IMR-90 (cell line): Measurements from ENCODE around the gene ASF1A. TPM values are rescaled to one million over a fixed set of nuclear protein-coding genes. Genes with fewer than 3 reads are reported as not detected.

Experiments used
- ATAC-seq: fragments of 200-7000 bp; cut with Tn5 transposase; 2 replicates; pipeline ENCODE4 v1.9.1; 2020; ENCODE audit warnings: low read depth, mild to moderate bottlenecking, moderate library complexity
- BruUV-seq: library from RNA; stranded (reverse); fragments of 400-500 nt; replicated peaks from 2 replicates; lab custom pipeline; 2021; lab: Mats Ljungman, UMichigan
- CTCF ChIA-PET: fragments of 300-600 bp; formaldehyde crosslinking; extraction: SDS; loops from one replicate; lab custom pipeline; 2021; ENCODE audit warnings: antibody characterized with exemption; lab: Yijun Ruan, JAX
- POLR2A ChIA-PET: fragments of 300-600 bp; sonication (Branson Sonifier 250); formaldehyde crosslinking; loops from one replicate; lab custom pipeline; 2022; ENCODE audit warnings: antibody characterized with exemption; ENCODE audit not compliant: unreplicated experiment; lab: Charles Lee
- DNase-seq: peaks from one replicate; pipeline ENCODE4 v3.0.0; 2013
- H2AFZ ChIP-seq: replicated peaks from 2 replicates; pipeline ENCODE3; 2013; ENCODE audit warnings: low read length, mild to moderate bottlenecking; ENCODE audit not compliant: poor library complexity
- H2AK5ac ChIP-seq: 2 replicates; pipeline ENCODE4 v1.6.1; 2013; ENCODE audit warnings: low read depth, low read length, inconsistent platforms
- H2AK9ac ChIP-seq: replicated peaks from 2 replicates; pipeline ENCODE3; 2013; ENCODE audit warnings: mild to moderate bottlenecking, low read depth, low read length, moderate library complexity; ENCODE audit not compliant: poor library complexity
- H2BK120ac ChIP-seq: 2 replicates; pipeline ENCODE4 v1.6.1; 2013; ENCODE audit warnings: low read depth, low read length, inconsistent platforms
- H2BK15ac ChIP-seq: 3 replicates; pipeline ENCODE4 v1.6.1; 2013; ENCODE audit warnings: low read depth, low read length, inconsistent platforms
- H2BK20ac ChIP-seq: 2 replicates; pipeline ENCODE4 v1.6.1; 2013; ENCODE audit warnings: low read depth, mild to moderate bottlenecking, inconsistent platforms, low read length, moderate library complexity
- H2BK5ac ChIP-seq: 2 replicates; pipeline ENCODE4 v1.6.1; 2013; ENCODE audit warnings: mild to moderate bottlenecking, low read depth, low read length, inconsistent platforms; ENCODE audit not compliant: poor library complexity, severe bottlenecking
- H3K14ac ChIP-seq: replicated peaks from 2 replicates; pipeline ENCODE4 v1.6.1; 2013; ENCODE audit warnings: low read depth, low read length, inconsistent platforms
- H3K18ac ChIP-seq: 2 replicates; pipeline ENCODE4 v1.6.1; 2013; ENCODE audit warnings: low read depth, low read length, control low read depth
- H3K23ac ChIP-seq: 2 replicates; pipeline ENCODE4 v1.6.1; 2013; ENCODE audit warnings: low read depth, low read length, inconsistent platforms
- H3K27ac ChIP-seq: 2 replicates; pipeline ENCODE4 v1.5.1; 2013; ENCODE audit warnings: mild to moderate bottlenecking, control low read depth, low read length; ENCODE audit not compliant: insufficient read depth
- H3K27me3 ChIP-seq: 2 replicates; pipeline ENCODE4 v1.6.1; 2013; ENCODE audit warnings: low read length; ENCODE audit not compliant: control insufficient read depth, insufficient read depth
- H3K36me3 ChIP-seq: 2 replicates; pipeline ENCODE4 v1.6.1; 2013; ENCODE audit warnings: low read length, mixed read lengths; ENCODE audit not compliant: control insufficient read depth, insufficient read depth
- H3K4ac ChIP-seq: 2 replicates; pipeline ENCODE4 v1.6.1; 2013; ENCODE audit warnings: low read depth, low read length, inconsistent platforms
- H3K4me1 ChIP-seq: 2 replicates; pipeline ENCODE4 v1.6.1; 2013; ENCODE audit warnings: low read length, mixed read lengths; ENCODE audit not compliant: control insufficient read depth, insufficient read depth
- H3K4me2 ChIP-seq: 2 replicates; pipeline ENCODE4 v1.6.1; 2013; ENCODE audit warnings: low read depth, mild to moderate bottlenecking, control low read depth, low read length, moderate library complexity
- H3K4me3 ChIP-seq: 2 replicates; pipeline ENCODE4 v1.5.1; 2013; ENCODE audit warnings: low read depth, mild to moderate bottlenecking, control low read depth, low read length, moderate library complexity; ENCODE audit not compliant: insufficient read depth
- H3K56ac ChIP-seq: 2 replicates; pipeline ENCODE4 v1.6.1; 2013; ENCODE audit warnings: low read length, inconsistent platforms; ENCODE audit not compliant: insufficient read depth; ENCODE audit errors: extremely low read depth
- H3K79me1 ChIP-seq, 2 experiments: 2 replicates each; pipeline ENCODE4 v1.6.1; 2013; ENCODE audit warnings: low read length in 2 of 2, inconsistent platforms in 1 of 2, low read depth in 1 of 2
- H3K9ac ChIP-seq: 2 replicates; pipeline ENCODE4 v1.6.1; 2013; ENCODE audit warnings: low read depth, low read length, control low read depth
- H3K9me1 ChIP-seq: 2 replicates; pipeline ENCODE4 v1.6.1; 2013; ENCODE audit warnings: low read length, inconsistent platforms; ENCODE audit not compliant: insufficient read depth
- H3K9me3 ChIP-seq: 2 replicates; pipeline ENCODE4 v1.6.1; 2013; ENCODE audit warnings: low read length; ENCODE audit not compliant: control insufficient read depth, insufficient read depth
- H4K20me1 ChIP-seq: 2 replicates; pipeline ENCODE4 v1.6.1; 2013; ENCODE audit warnings: low read length, inconsistent platforms; ENCODE audit not compliant: insufficient read depth
- H4K5ac ChIP-seq: 2 replicates; pipeline ENCODE4 v1.6.1; 2013; ENCODE audit warnings: mild to moderate bottlenecking, low read depth, low read length, control low read depth
- H4K8ac ChIP-seq, 2 experiments: 2 replicates each; pipeline ENCODE4 v1.6.1; 2013; ENCODE audit warnings: low read depth in 2 of 2, low read length in 2 of 2, control low read depth in 1 of 2, inconsistent platforms in 1 of 2
- H4K91ac ChIP-seq: 2 replicates; pipeline ENCODE4 v1.6.1; 2013; ENCODE audit warnings: low read depth, low read length, inconsistent platforms; ENCODE audit not compliant: insufficient read depth
- CHD1 ChIP-seq: IDR thresholded peaks from 2 replicates; pipeline ENCODE4 v1.6.1; 2012; ENCODE audit warnings: low read depth, low read length, improper control_type of control experiment
- CTCF ChIP-seq: conservative IDR thresholded peaks from 2 replicates; pipeline ENCODE4 v1.5.1; 2012; ENCODE audit warnings: mild to moderate bottlenecking, low read depth, low read length, improper control_type of control experiment
- MAFK ChIP-seq: IDR thresholded peaks from 2 replicates; pipeline ENCODE4 v1.6.1; 2012; ENCODE audit warnings: low read depth, low read length, improper control_type of control experiment
- MXI1 ChIP-seq: IDR thresholded peaks from 2 replicates; pipeline ENCODE4 v1.6.1; 2012; ENCODE audit warnings: low read depth, mild to moderate bottlenecking, low read length, moderate library complexity, borderline replicate concordance
- NFE2L2 ChIP-seq: fragments of 150-350 bp; IDR thresholded peaks from 2 replicates; pipeline ENCODE4 v1.6.1; 2016; ENCODE audit warnings: low read depth, mild to moderate bottlenecking, low read length
- POLR2A ChIP-seq: IDR thresholded peaks from 2 replicates; pipeline ENCODE4 v1.6.1; 2012; ENCODE audit warnings: mild to moderate bottlenecking, low read depth, low read length
- RAD21 ChIP-seq: IDR thresholded peaks from 2 replicates; pipeline ENCODE4 v1.6.1; 2012; ENCODE audit warnings: low read length, improper control_type of control experiment
- USF2 ChIP-seq: fragments of 150-350 bp; IDR thresholded peaks from 2 replicates; pipeline ENCODE4 v1.6.1; 2017; ENCODE audit warnings: mild to moderate bottlenecking, antibody characterized with exemption, low read length, low read depth
- WGBS, 2 experiments: methylation state at CpG; one replicate each; pipeline versions ENCODE4 v1.1.5 to v1.1.7; 2013; ENCODE audit warnings: missing lambda C conversion rate in 2 of 2; ENCODE audit not compliant: insufficient read length in 1 of 2; ENCODE audit errors: extremely low coverage in 2 of 2; 5-methylcytosine and 5-hydroxymethylcytosine counted together
- dilution Hi-C: fragments of 300-500 bp; cut with HindIII; formaldehyde crosslinking; loops from one replicate; pipeline ENCODE4 v1.14.3; 2018; ENCODE audit warnings: low sequenced_read_pairs; ENCODE audit not compliant: unreplicated experiment
- in situ Hi-C: fragments of 300-500 bp; cut with MboI; formaldehyde crosslinking; loops from 3 replicates; pipeline ENCODE4 v1.14.3; 2019; ENCODE audit warnings: low sequenced_read_pairs, inconsistent platforms, mixed read lengths
- intact Hi-C: fragments of 100-400 bp; cut with micrococcal nuclease; formaldehyde crosslinking; loops from 2 replicates; pipeline ENCODE4 v1.10.0; 2022
- polyA plus RNA-seq, 3 experiments: library from polyadenylated mRNA; depleted of rRNA; stranded (reverse); fragments of >200 nt; gene quantifications; 2 replicates each; pipeline ENCODE4 v1.2.3, GENCODE V29; 2012; ENCODE audit warnings: low replicate concordance in 1 of 3
- total RNA-seq: library from RNA; depleted of rRNA; stranded (reverse); fragments of >200 nt; gene quantifications from 2 replicates; pipeline ENCODE4 v1.2.3, GENCODE V29; 2012

ASF1A gene
- total and polyA plus RNA-seq, 2 of the 4 experiments (the other 2 are of a cell fraction), result 10.1 to 11.1 TPM

DNA sequence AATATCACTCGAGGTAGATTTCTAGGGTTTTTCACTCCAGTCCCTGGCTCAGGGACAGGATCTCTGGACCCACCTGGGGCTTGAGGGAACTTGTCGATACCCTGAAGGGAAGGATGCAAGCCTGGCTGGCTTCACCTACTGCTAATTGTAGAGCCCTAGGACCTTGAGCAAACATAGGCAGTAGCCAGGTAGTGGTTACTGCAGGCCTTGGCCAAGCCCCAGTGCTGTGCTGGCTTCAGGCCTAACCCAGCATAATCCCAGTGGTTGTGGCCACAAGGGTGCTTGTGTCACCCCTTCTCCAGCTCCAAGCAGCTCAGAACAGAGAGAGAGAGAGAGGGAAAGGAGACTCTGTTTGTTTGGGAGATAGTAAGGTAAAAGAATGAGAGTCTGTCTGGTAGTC, 46.8 kb downstream of the ASF1A start:
- no peak overlapping the region for H3K27ac ChIP-seq
- H3K18ac ChIP-seq, result no peak overlapping the region
- H3K56ac ChIP-seq, result no peak overlapping the region
- ChIA-PET POLR2A (no interaction called here), CTCF (no interaction called here)
- dilution Hi-C loops (no loop called here), in situ Hi-C loops (no loop called here), intact Hi-C loops (no loop called here)
- peaks cover 2% of the 10 kb centered on the region; the same call in 1 of the 2 replicates for H3K9me3 ChIP-seq
- BruUV-seq, result no TSS peak
- H4K20me1 ChIP-seq, result no peaks in the 10 kb centered on the region
- H2AFZ ChIP-seq, result no peak overlapping the region
- H2AK5ac ChIP-seq, result no peak overlapping the region
- no peak overlapping the region for H3K4me3 ChIP-seq
- no peak overlapping the region for H2AK9ac ChIP-seq
- no peak overlapping the region for H3K4ac ChIP-seq
- H4K5ac ChIP-seq, result no peak overlapping the region
- ATAC-seq, result no peak
- no peak overlapping the region for H2BK120ac ChIP-seq
- no peak overlapping the region for H2BK5ac ChIP-seq
- no peak overlapping the region for H4K91ac ChIP-seq
- H3K79me1 ChIP-seq, result no peaks in the 10 kb centered on the region
- no peaks in the 10 kb centered on the region for H3K9me1 ChIP-seq
- TF ChIP-seq MXI1, result no peak
- TF ChIP-seq CHD1, result no peak
- TF ChIP-seq POLR2A, result no peak
- no peak for TF ChIP-seq MAFK
- TF ChIP-seq CTCF, result no peak
- TF ChIP-seq NFE2L2, result no peak
- no peak for TF ChIP-seq RAD21
- no peak for TF ChIP-seq USF2
- H3K36me3 ChIP-seq, result no peaks in the 10 kb centered on the region
- H3K23ac ChIP-seq, result no peak overlapping the region
- no peak overlapping the region for H4K8ac ChIP-seq
- no peak for DNase-seq
- no peaks in the 10 kb centered on the region; the same call in 1 of the 2 replicates for H3K27me3 ChIP-seq
- H3K14ac ChIP-seq, result no peak overlapping the region
- 91% methylated on average over 1 of the region's 2 CpGs; no CpG with 5 or more reads in 1 of the 2 experiments for WGBS, 2 experiments
- H2BK15ac ChIP-seq, result no peak overlapping the region
- H2BK20ac ChIP-seq, result no peak overlapping the region
- H3K4me2 ChIP-seq, result no peak overlapping the region
- H3K4me1 ChIP-seq, result no peaks in the 10 kb centered on the region
- H3K9ac ChIP-seq, result no peak overlapping the region
